Hepatocyte (in vitro differentiated cells): Measurements from ENCODE around the gene PMAIP1.

ENCODE experiments used
- CTCF ChIP-seq: fragments of 200-600 bp; sonication (generic); IDR thresholded peaks from 2 replicates; pipeline ENCODE4 v1.5.1; 2016; ENCODE audit warnings: antibody characterized with exemption, mild to moderate bottlenecking; ENCODE audit not compliant: poor library complexity
- EZH2 ChIP-seq: fragments of 200-600 bp; sonication (generic); IDR thresholded peaks from 2 replicates; pipeline ENCODE4 v1.6.1; 2016; ENCODE audit warnings: antibody characterized with exemption, mild to moderate bottlenecking, borderline replicate concordance
- EZH2phosphoT487 ChIP-seq: fragments of 200-600 bp; sonication (generic); IDR thresholded peaks from one replicate; pipeline ENCODE4 v1.6.1; 2018; ENCODE audit warnings: antibody characterized with exemption, mild to moderate bottlenecking, low read depth, moderate library complexity; ENCODE audit not compliant: unreplicated experiment, severe bottlenecking

GRCh38 chr18:59918320-59918755 lies 18.5 kb downstream of the PMAIP1 start:
- TF ChIP-seq CTCF (no peak), EZH2 (no peak), EZH2phosphoT487 (no peak)
